Transverse colon (tissue), 4 donors: ENCODE results near the gene MSH4.
"Not testable (repeated sequence)": the region's sequence is repeated elsewhere in the genome, so short reads cannot be mapped to it uniquely, and the experiment has no call there.

ENCODE experiments used
- CTCF ChIP-seq, 5 experiments: fragments of 200-600 bp in 3 of 5; fragments of 450-650 bp in 2 of 5; sonication (generic) in 3 of 5; IDR thresholded peaks; 1 replicate in 2 of 5; 2 replicates in 3 of 5; pipeline ENCODE4 v1.5.1; 2016 to 2017; ENCODE audit warnings: antibody characterized with exemption in 5 of 5, inconsistent platforms in 3 of 5, mild to moderate bottlenecking in 2 of 5, moderate library complexity in 1 of 5
- POLR2A ChIP-seq: fragments of 450-650 bp; IDR thresholded peaks from one replicate; pipeline ENCODE4 v1.6.1; 2016; ENCODE audit warnings: antibody characterized with exemption, mild to moderate bottlenecking, moderate library complexity
- POLR2AphosphoS5 ChIP-seq, 3 donors: sonication (generic); formaldehyde crosslinking; IDR thresholded peaks; one replicate each; pipeline ENCODE4 v1.6.1; 2016; ENCODE audit warnings: antibody characterized with exemption in 3 of 3

GRCh38 chr1:75801480-75801879, 4.8 kb downstream of the MSH4 start:
- TF ChIP-seq CTCF (IDR thresholded peaks at IDR 0.05); POLR2A; POLR2AphosphoS5 (IDR thresholded peaks at IDR 0.05): not testable (repeated sequence)
